ENCODE results near the gene ORMDL3.

DNA sequence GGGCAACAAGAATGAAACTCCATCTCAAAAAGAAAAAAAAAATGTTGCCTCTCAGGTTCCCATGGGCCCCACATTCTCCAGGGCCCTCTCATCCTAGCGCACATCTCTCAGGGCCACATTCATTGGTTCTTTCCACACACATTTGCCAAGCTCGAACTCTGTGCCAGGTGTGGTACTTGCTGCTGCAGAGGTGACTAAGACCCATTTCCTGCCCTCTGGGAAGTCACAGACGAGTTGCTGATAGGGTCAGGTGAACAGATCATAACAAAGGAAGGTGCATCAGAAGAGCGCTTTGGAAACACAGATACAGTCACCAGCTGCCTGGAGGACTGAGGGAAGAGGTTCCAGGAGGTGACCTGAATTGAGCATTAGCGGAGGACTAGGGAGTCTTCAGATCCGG lies 36.4 kb upstream of the ORMDL3 start:
- TF ChIP-seq, protein P1, sequence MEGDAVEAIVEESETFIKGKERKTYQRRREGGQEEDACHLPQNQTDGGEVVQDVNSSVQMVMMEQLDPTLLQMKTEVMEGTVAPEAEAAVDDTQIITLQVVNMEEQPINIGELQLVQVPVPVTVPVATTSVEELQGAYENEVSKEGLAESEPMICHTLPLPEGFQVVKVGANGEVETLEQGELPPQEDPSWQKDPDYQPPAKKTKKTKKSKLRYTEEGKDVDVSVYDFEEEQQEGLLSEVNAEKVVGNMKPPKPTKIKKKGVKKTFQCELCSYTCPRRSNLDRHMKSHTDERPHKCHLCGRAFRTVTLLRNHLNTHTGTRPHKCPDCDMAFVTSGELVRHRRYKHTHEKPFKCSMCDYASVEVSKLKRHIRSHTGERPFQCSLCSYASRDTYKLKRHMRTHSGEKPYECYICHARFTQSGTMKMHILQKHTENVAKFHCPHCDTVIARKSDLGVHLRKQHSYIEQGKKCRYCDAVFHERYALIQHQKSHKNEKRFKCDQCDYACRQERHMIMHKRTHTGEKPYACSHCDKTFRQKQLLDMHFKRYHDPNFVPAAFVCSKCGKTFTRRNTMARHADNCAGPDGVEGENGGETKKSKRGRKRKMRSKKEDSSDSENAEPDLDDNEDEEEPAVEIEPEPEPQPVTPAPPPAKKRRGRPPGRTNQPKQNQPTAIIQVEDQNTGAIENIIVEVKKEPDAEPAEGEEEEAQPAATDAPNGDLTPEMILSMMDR (IDR thresholded peaks at IDR 0.05), result no peak
- no peak for TF ChIP-seq POLR2AphosphoS5 (IDR thresholded peaks at IDR 0.05; ENCODE audit: low read depth, low read length)
- TF ChIP-seq, protein P2, sequence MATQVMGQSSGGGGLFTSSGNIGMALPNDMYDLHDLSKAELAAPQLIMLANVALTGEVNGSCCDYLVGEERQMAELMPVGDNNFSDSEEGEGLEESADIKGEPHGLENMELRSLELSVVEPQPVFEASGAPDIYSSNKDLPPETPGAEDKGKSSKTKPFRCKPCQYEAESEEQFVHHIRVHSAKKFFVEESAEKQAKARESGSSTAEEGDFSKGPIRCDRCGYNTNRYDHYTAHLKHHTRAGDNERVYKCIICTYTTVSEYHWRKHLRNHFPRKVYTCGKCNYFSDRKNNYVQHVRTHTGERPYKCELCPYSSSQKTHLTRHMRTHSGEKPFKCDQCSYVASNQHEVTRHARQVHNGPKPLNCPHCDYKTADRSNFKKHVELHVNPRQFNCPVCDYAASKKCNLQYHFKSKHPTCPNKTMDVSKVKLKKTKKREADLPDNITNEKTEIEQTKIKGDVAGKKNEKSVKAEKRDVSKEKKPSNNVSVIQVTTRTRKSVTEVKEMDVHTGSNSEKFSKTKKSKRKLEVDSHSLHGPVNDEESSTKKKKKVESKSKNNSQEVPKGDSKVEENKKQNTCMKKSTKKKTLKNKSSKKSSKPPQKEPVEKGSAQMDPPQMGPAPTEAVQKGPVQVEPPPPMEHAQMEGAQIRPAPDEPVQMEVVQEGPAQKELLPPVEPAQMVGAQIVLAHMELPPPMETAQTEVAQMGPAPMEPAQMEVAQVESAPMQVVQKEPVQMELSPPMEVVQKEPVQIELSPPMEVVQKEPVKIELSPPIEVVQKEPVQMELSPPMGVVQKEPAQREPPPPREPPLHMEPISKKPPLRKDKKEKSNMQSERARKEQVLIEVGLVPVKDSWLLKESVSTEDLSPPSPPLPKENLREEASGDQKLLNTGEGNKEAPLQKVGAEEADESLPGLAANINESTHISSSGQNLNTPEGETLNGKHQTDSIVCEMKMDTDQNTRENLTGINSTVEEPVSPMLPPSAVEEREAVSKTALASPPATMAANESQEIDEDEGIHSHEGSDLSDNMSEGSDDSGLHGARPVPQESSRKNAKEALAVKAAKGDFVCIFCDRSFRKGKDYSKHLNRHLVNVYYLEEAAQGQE (IDR thresholded peaks at IDR 0.05; ENCODE audit: insufficient read depth in 1 of 2, low read depth in 2 of 2, low read length in 1 of 2), result no peak
- no peak for TF ChIP-seq TCF7L2 (IDR thresholded peaks at IDR 0.05; ENCODE audit: low read depth, low read length)
- no peak for TF ChIP-seq SIN3A (IDR thresholded peaks at IDR 0.05; ENCODE audit: borderline replicate concordance, insufficient read depth, low read depth, low read length)
